EL (cell line): ENCODE results near the gene KDELR3.

Experiments
- DNase-seq: peaks from one replicate; pipeline ENCODE4 v3.0.0-alpha.2; 2016

KDELR3 gene

GRCh38 chr22:38467904-38468442 is at the start of gene KDELR3:
KDELR3 (plus strand) TSS chr22:38468096; CDS start chr22:38468234, 138 bp downstream.
- peak; percentile 83 for DNase-seq

- DNase-seq: no peak
Measured at GRCh38 chr22:38418589-38418988, 49.3 kb upstream of the KDELR3 start.

GRCh38 chr22:38419121-38419857 is 48.6 kb upstream of the KDELR3 start:
- no peak for DNase-seq

GRCh38 chr22:38419858-38420160 is 48.1 kb upstream of the KDELR3 start:
- DNase-seq: no peak

- DNase-seq: no peak
Measured at GRCh38 chr22:38420734-38421133, 47.2 kb upstream of the KDELR3 start.

GRCh38 chr22:38422611-38423511 is 45.0 kb upstream of the KDELR3 start:
- DNase-seq: no peak

GRCh38 chr22:38423512-38424503 is 44.1 kb upstream of the KDELR3 start:
- DNase-seq: no peak

- DNase-seq: no peak
Measured at GRCh38 chr22:38424525-38425080, 43.3 kb upstream of the KDELR3 start.

GRCh38 chr22:38426628-38427027 is 41.3 kb upstream of the KDELR3 start:
- DNase-seq: no peak

GRCh38 chr22:38427465-38427864 is 40.4 kb upstream of the KDELR3 start:
- DNase-seq: no peak

- no peak for DNase-seq
Measured at GRCh38 chr22:38427940-38428339, 40.0 kb upstream of the KDELR3 start.

- DNase-seq: no peak
Measured at GRCh38 chr22:38428714-38429113, 39.2 kb upstream of the KDELR3 start.

GRCh38 chr22:38429499-38430068 is 38.3 kb upstream of the KDELR3 start:
- DNase-seq: no peak

GRCh38 chr22:38431266-38432010 is 36.5 kb upstream of the KDELR3 start:
- no peak for DNase-seq

- peak; percentile 60 for DNase-seq
Measured at GRCh38 chr22:38432264-38432663, 35.6 kb upstream of the KDELR3 start.

- no peak for DNase-seq
Measured at GRCh38 chr22:38433871-38434270, 34.0 kb upstream of the KDELR3 start.

- no peak for DNase-seq
Measured at GRCh38 chr22:38435010-38435409, 32.9 kb upstream of the KDELR3 start.

- no peak for DNase-seq
Measured at GRCh38 chr22:38435965-38436364, 31.9 kb upstream of the KDELR3 start.

GRCh38 chr22:38436629-38437395 is 31.1 kb upstream of the KDELR3 start:
- no peak for DNase-seq

GRCh38 chr22:38437416-38437815 is 30.5 kb upstream of the KDELR3 start:
- no peak for DNase-seq
